AG09319 (cell line): ENCODE measurements around the gene LMO1.

Experiments
- DNase-seq: peaks from one replicate; pipeline ENCODE4 v3.0.0-alpha.2; 2010; ENCODE audit warnings: low read depth; ENCODE audit errors: extremely low read depth
- TF ChIP-seq, protein P1 (sequence below): IDR thresholded peaks from 2 replicates; pipeline ENCODE4 v1.5.1; 2011; ENCODE audit warnings: low read depth, mild to moderate bottlenecking, inconsistent platforms, low read length, moderate library complexity

The LMO1 gene

DNA sequence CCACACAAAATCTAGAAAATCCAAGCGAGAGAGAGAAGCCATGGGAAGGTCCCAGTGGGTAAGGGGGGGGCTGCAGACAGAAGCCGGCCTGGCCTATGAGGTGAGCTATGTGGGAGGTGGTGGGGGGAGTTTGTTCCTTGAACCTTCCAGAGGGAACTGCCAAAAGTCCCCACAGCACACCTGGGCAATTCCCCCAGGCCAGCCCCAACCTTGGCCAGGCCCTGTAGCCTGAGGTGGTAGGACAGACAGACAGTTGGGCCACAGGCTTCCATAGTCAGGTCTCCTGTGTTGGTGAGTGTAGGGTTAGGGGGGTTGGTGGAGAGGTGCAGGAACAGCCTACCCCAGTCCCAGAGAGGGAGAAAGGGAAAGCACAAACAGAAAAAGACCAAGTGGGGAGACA, 39.0 kb downstream of the LMO1 start:
- TF ChIP-seq, protein P1, sequence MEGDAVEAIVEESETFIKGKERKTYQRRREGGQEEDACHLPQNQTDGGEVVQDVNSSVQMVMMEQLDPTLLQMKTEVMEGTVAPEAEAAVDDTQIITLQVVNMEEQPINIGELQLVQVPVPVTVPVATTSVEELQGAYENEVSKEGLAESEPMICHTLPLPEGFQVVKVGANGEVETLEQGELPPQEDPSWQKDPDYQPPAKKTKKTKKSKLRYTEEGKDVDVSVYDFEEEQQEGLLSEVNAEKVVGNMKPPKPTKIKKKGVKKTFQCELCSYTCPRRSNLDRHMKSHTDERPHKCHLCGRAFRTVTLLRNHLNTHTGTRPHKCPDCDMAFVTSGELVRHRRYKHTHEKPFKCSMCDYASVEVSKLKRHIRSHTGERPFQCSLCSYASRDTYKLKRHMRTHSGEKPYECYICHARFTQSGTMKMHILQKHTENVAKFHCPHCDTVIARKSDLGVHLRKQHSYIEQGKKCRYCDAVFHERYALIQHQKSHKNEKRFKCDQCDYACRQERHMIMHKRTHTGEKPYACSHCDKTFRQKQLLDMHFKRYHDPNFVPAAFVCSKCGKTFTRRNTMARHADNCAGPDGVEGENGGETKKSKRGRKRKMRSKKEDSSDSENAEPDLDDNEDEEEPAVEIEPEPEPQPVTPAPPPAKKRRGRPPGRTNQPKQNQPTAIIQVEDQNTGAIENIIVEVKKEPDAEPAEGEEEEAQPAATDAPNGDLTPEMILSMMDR = no peak
- no peak for DNase-seq

DNA sequence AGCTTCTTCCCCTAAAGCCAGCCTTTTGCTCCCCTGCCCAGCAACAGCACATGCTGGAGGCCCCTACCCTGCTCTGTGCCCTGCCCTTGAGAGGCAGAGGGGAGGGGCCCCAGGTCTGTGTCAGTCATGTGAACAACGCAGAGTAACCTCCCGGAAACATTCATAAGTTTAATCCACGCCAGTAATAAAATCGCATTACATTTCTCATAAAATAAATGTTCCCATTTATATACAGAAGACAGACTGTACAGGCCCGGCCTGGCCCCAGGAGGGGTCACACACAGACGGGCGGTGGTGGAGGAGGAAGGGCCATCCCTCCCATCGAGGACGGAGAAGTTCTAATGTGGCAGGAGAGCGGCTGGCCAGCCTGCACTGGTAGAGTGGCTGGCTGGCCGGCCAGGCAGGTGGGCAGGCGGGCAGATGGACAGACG, 39.5 kb downstream of the LMO1 start:
- TF ChIP-seq, protein P1 = no peak
- DNase-seq = no peak

DNA sequence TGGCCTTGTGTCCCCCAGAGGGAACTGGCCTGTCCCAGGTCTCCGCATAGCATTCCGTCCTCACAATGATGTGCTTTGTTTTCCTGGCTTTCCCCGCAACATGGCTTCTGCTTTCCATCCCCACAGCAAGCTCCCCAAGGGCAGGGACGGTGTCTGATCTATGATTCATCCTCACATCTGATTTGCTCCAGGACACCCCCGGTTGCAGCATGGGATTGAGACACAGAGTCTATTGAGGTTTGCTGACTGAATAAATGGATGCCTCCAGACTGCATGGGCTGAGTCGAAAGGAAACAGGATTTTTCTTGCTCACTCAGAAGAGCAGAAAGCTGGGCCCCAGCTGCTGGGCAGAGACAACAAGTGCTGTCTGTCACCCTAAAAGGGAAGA, 40.2 kb downstream of the LMO1 start:
- TF ChIP-seq, protein P1 = no peak
- DNase-seq = no peak

DNA sequence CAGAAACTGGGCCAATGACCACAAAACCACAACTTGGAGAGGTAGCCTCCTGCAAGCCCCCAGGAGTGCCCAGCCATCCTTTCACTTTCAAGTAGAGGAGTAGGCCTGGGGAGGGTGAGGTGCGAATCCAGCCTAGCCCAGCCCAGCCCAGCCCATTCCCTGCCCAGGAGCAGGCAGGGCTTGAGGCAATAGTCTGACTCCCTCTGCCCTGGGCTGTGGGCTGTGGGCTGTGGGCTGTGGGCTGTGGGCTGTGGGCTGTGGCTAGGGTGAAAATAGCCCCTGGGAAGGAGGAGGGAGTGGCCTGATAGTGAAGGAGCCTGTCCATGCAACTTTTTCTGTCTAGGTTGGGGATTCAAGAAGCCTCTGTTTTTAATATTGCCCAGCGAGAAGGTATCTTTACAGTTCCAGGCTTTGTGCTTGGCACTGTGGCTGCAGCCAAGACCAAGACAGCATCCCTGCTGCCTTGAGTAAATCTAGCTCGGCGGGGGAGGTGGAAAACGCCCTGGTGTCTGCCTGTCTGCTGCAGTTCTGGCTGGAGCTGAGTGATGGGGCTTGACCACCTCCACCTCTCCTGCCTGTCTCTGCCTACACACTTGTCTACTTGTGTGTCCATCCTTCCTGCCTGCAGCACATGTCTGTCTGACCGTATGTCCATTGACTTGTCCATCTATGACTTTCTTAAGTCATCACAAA, 40.7 kb downstream of the LMO1 start:
- DNase-seq = no peak
- TF ChIP-seq, protein P1 = no peak

DNA sequence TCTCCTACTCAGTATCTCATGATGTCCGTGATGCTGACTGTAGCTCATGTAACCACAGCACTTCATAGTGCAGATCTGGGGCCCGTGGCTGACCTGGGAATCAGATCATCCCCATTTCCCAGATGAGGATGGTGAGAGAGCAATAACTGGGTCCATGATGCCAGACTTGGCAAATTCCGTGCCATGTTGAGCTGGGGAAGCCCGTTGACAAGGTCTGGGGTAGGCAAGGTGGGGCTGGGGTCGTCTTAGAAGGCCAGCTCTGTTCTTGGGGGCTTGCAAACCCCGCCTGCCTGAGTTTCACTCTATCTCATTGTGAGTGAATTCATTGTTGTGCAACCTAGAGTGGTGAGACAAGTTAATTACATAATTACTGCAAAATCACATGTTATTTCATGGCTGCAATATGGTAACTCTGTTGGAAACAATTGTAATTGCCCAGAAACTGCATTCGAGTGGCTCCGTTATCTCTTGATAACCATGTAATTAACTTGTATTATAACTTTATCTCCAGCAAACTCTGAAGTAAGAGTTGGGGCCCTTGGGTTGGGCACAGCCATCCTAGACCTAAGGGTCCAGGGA, 41.7 kb downstream of the LMO1 start:
- no peak for DNase-seq
- TF ChIP-seq, protein P1 = no peak

DNA sequence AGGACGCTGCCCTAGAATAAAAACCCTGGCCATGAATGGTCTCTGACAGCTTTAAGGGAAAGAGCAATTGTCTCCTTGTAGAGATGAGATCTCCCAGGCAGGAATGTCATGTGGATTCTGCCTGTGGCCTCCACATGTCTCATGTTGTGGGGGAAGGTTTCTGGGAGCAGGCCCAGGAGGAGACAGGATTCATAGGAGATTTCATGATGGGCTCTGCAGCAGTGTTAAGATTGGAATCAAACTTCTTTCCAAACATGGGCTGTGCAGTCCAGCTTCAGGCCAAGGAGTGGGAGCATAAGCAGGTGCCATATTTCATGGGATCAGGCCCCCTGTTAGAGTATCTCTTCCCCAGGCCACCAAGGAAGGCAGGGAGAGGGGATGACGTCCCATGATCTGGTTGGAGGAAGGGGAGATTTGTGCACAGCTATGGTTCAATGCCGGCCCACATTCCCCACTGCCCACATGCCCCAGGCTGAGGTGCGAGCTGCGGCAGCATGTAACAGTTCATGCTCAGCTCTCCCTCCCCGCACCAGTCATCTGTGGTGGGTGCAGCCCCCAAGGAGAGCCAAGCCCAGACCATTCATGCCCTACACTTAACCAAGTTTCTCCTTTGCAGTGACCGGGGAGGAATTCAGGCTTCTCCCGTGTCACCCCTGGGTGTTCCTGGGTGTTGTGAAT, 42.5 kb downstream of the LMO1 start:
- TF ChIP-seq, protein P1 = no peak
- DNase-seq = no peak
